ENCODE data around the gene DNAH7. TPM values are rescaled to one million over a fixed set of nuclear protein-coding genes. Genes with fewer than 3 reads are reported as not detected.

DNAH7 gene
- total RNA-seq, 1 donor from 2014 or later: 0.11 TPM

- intact Hi-C loops (cut with micrococcal nuclease): no loop called here
- Histone ChIP-seq H3K9me3 (replicated peaks) (no peaks in the 10 kb centered on the region), H3K4me1 (no peaks in the 10 kb centered on the region), H3K27me3 (ENCODE audit: low read depth) (no peaks in the 10 kb centered on the region), H3K27ac (replicated peaks) (no peak overlapping the region), H3K36me3 (peaks cover 31% of the 10 kb centered on the region), H3K4me3 (no peak overlapping the region)
- no peak for DNase-seq
- TF ChIP-seq CTCF (IDR thresholded peaks at IDR 0.05; ENCODE audit: borderline replicate concordance): no peak
Observed at GRCh38 chr2:195737511-195738325, 330.9 kb downstream of the DNAH7 start.

GRCh38 chr2:195735347-195735746 lies 333.3 kb downstream of the DNAH7 start:
- H3K9me3 ChIP-seq (replicated peaks): no peaks in the 10 kb centered on the region
- H3K4me3 ChIP-seq: no peak overlapping the region
- TF ChIP-seq CTCF (IDR thresholded peaks at IDR 0.05; ENCODE audit: borderline replicate concordance): no peak
- DNase-seq: no peak
- intact Hi-C loops (cut with micrococcal nuclease): no loop called here
- peaks cover 53% of the 10 kb centered on the region for H3K36me3 ChIP-seq
- H3K27me3 ChIP-seq (ENCODE audit: low read depth): no peaks in the 10 kb centered on the region
- H3K4me1 ChIP-seq: no peaks in the 10 kb centered on the region
- no peak overlapping the region for H3K27ac ChIP-seq (replicated peaks)

- no peaks in the 10 kb centered on the region for H3K27me3 ChIP-seq (ENCODE audit: low read depth)
- H3K36me3 ChIP-seq: peaks cover 55% of the 10 kb centered on the region
- intact Hi-C loops (cut with micrococcal nuclease): no loop called here
Observed at GRCh38 chr2:195734931-195735330, 333.7 kb downstream of the DNAH7 start.

GRCh38 chr2:195734395-195734794 lies 334.2 kb downstream of the DNAH7 start:
- DNase-seq: no peak
- no peaks in the 10 kb centered on the region for H3K27me3 ChIP-seq (ENCODE audit: low read depth)
- H3K4me3 ChIP-seq: no peak overlapping the region
- H3K27ac ChIP-seq (replicated peaks): no peak overlapping the region
- no peak for TF ChIP-seq CTCF (IDR thresholded peaks at IDR 0.05; ENCODE audit: borderline replicate concordance)
- intact Hi-C loops (cut with micrococcal nuclease): no loop called here
- peaks cover 56% of the 10 kb centered on the region for H3K36me3 ChIP-seq
- no peaks in the 10 kb centered on the region for H3K9me3 ChIP-seq (replicated peaks)
- no peaks in the 10 kb centered on the region for H3K4me1 ChIP-seq

More at GRCh38 chr2:195734931-195735330, 333.7 kb downstream of the DNAH7 start:
- no peak for TF ChIP-seq CTCF (IDR thresholded peaks at IDR 0.05; ENCODE audit: borderline replicate concordance)
- no peak for DNase-seq
- Histone ChIP-seq H3K9me3 (replicated peaks) (no peaks in the 10 kb centered on the region), H3K27ac (replicated peaks) (no peak overlapping the region), H3K4me1 (no peaks in the 10 kb centered on the region), H3K4me3 (no peak overlapping the region)

- Histone ChIP-seq H3K27me3 (ENCODE audit: low read depth) (no peaks in the 10 kb centered on the region), H3K9me3 (replicated peaks) (no peaks in the 10 kb centered on the region), H3K36me3 (peaks cover 62% of the 10 kb centered on the region), H3K4me3 (no peak overlapping the region), H3K27ac (replicated peaks) (no peak overlapping the region), H3K4me1 (no peaks in the 10 kb centered on the region)
- no peak for TF ChIP-seq CTCF (IDR thresholded peaks at IDR 0.05; ENCODE audit: borderline replicate concordance)
- no peak for DNase-seq
- intact Hi-C loops (cut with micrococcal nuclease): no loop called here
Observed at GRCh38 chr2:195733831-195734230, 334.8 kb downstream of the DNAH7 start.

All from left ventricle myocardium inferior (tissue), 1 donor.